GM19023 (cell line): Measurements from ENCODE around the gene TTC7B.

Experiments
- ATAC-seq: cut with Tn5 transposase; IDR thresholded peaks from one replicate; pipeline ENCODE4 v1.9.1; 2021; ENCODE audit warnings: mild to moderate bottlenecking, moderate library complexity; ENCODE audit not compliant: unreplicated experiment

TTC7B gene

DNA sequence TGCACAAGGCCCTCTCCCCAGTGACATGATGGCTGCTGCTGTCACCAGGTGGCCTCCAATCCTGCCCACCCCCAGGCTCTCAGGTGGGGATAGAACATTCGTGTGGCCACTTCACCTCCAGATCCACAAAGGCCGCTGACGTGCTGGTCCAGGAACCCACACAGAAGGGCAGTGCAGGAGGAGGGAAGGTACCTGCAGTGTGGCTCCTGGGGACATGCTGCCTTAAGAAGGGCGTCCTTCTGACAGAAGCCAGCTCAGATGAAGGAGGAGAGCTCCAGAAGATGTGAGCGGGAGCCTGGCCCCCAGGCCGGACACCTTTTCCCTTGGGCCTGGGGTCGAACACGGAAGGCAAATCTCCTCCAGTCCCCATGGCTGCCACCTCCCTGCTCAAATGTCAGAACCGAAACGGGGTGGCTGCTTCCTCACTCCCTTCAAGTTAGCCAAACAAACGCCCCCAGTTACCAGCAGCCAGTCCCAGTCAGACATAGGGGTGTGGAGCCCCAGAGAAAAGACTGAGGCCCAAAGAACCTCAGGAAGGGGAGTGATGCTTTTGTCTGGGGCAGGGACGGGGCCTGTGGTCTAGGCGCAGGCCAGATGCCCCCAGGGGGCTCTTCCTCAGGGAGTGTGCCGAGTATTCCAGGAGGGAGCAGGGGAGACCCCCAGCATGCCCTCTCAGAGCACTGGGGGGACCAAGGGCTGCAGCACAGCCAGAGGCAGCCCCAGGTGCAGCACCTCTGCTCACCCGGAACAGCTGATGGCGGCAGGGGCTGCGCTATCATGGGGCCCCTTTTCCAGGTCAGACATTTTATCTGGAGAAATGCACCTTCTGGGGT, 263.5 kb downstream of the TTC7B start:
- no peak for ATAC-seq

DNA sequence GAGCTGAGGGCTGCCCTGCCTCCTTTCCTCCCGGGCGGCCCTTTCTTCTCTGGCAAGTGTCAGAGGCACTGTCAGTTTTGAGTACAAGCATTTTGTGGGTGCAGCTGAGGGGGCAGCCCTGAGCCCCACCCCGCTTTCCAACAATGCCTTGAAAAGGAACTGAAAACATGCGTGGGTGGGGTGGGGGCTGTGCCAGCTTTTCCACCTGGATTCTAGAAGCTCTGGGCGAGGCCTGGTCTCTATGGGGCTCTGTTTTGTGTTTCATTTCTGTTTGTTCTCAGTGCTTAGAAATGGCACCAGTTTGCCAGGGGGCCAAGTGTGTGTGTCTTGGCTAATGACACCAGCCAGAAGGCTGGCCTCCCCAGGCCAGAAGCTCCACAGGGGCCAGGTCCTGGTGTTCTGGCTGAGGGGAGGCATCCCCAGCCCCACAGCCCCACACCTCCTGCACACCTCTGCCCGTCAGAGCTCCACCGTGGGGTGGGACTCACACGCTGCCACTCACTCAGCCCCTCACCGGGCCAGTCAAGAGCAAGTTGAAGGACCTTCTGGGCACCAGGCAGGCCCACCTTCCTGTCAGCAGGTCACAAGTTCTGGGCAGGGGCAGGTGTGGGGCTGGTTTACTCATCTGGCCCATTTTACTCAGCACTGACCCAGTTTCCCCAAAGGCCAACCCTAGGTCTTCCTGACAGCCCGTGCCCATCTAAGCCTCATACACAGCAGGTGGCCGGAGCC, 264.3 kb downstream of the TTC7B start:
- no peak for ATAC-seq

DNA sequence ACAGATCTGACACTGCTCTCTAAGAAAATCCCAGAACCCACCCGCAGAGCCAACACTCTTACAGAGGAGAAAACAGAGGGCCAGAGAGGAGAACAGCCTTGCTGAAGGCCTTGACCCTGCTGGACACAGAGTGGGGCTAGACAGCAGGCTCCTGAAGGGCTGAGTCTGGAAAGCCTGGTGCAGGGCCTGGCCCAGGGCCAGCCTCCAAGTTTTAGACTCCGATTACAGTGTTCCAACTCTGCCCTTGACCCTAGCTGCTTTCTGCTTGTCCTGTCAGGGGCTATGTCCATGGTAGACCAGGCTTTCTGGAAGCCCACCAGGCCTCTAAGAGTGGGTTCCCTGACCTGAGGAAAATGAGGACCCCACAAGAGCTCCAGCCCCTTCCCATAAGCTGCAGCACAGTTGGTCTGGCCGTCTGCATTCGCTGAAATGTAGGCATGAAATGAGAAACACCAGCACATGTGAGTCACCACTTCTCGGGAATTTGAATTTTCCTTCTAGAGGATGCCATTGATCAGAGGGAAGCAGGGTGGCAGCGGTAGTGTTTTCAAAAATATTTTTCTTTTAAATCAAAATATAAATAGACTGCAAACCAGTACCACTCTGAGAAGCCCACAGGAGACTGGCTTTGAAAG, 265.0 kb downstream of the TTC7B start:
- no peak for ATAC-seq

DNA sequence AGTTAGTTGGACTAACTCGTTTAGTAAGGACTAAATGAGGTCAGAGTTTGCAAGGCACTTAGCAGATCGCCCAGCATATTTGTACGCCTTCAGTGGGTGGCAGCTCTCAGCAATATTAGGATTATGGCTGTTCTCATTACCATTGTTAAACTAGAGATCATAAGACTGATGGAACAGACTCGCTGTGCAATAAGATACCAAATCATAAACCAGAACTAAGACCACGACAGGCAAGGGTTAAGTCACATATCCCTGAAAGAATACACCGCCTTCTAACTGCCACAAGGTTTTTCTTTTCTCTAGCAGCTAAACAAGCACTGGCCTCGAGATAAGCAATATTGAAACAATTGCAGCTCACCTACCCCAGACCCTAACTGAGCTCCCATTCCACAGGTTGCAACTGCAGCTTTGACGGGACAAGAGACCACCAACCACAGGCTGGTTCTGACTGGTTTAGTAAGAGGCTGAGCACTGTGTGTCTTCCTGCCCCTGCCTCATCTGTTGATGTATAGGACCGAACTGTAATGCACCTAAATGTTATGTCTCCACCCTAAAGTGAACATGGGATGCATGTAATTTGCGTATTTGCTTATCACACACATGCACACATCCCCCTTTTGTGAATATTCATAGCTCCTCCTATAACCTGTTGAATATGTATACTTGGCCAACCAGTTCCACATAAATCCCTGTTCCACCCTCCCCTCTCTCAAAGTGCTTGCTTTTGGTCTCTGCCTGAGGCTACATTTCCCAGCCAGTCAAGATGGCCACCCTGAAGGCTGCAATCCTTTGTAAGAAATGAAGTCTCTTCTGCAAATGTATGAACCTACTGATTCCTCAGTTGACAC, 266.2 kb downstream of the TTC7B start:
- ATAC-seq: no peak

DNA sequence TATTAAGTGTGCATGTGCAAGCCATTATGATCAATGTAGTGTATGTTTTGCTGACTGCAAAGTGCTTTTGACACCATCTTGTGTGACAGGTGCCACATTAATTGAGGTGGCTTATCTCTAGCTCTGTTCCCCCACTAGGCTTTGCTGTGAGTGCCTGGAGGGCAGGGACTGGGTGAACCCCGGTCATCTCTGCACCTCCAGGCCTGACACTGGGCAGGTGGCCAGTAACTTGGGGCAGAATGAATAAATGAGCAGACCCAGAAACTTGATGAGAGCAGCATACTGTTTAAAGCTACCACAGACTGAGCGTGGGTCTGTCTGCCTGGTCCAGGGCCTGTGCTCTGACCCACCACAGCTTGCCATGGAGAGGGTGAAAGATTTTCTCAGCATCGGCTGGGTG, 267.8 kb downstream of the TTC7B start:
- ATAC-seq: no peak

DNA sequence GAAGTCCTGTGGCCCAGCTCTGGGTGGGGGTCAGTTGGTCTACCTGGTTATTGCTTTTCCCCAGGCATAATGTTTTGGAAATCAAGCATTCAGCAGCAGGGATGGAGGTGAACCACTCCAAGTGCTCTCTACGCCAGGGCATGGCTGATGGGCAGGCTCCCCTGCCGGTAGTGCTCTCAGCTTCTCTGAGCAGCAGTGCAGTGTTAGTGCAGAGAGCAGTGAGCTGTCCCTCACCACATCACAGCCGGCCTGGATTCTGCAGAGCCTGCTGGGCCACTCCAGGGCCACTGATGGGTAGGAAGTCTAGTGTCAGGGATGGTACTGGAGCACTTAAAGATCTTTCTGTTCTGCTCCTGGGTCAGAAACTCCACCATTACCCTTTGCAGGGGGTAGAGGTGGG, 268.3 kb downstream of the TTC7B start:
- ATAC-seq: no peak

DNA sequence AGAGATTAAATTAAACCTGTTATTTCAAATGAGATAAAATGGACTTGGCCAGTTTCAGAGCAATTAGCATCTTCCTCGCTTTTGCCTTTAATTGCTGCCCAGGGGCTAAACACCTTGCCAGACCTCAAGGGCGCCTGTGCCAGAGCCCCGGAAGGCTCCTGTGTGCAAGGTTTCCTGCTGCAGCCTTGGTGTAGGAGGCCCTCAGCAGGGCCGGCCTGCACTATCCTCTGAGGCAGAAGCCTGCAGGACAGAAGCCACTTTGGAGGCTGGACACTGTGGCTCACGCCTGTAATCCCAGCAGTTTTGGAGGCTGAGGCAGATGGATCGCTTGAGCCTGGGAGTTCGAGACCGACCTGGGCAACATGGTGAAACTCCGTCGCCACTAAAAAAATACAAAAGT, 269.0 kb downstream of the TTC7B start:
- no peak for ATAC-seq

DNA sequence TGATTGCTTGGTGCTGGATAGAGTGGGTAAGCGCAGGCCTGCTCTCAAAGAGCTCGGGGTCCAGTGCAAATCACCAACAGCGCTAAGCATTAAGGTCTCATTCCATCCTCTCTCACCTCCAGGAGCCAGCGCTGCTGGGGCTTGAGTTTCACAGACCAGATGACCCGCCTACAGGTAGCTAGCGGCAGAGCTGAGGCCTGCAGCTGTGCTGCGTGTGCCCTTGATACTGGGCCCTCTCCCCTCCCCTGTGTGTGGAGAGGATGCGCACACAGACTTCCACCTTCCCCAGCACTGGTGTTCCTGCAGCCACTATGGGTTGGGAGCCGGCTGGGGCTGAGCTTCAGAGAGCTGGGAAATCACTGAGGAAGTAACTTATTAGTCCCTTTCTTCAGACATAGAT, 269.5 kb downstream of the TTC7B start:
- ATAC-seq: no peak

DNA sequence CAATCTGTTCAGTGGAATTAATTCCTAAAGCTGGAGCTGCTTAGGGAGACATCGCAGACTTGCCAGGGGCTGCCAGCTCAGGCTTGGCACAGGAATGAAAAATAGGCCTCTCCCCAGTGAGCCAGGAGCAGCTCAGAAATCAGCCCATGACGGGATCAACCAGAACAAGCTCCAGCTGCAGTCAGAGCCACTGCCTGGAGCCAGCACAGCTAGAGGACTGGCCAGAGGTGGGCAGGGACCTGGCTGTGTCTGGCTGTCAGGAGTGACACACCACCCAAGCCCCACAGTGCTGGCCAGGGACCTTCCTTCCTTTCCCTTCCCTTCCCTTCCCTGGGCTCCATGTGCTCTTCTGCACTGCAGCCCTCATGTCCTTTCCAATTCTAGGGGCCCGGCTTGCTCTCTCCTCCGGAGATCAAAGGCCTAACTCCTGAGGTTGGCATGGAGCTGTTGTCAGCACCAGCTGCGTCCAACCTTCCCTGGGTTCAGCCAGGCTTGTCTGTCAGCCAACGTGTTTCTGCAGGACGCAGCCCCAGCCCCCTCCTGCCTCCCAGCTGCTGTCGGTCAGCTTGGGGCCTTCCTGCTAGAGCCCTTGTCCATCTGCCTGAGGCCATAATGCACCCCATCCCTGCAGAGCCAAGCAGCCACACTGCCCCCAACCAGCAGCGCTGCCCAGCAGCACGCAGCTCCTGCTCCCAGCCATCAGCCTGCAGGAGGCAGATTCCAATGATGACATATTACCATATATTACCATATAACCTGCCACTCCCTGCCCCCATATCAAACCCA, 270.1 kb downstream of the TTC7B start:
- ATAC-seq: no peak

DNA sequence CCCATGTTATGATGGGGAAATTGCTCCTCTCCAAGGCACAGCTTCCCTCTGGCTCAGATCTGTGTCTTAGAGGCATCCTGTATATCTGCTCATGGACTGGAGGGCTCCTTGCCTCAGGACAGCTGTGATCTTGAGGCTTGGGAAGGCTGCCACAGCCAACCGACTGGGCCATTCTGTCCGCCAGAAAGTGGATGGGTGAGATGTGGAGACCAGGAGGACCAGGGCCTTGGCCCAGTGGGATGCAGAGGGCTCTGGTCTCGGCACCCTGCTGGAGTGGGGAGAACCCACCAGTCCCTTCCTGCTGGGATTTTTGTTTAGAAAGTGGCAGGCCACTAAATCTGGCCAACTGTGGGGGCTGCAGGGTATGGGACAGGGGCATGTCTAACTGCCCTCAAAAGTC, 270.8 kb downstream of the TTC7B start:
- no peak for ATAC-seq

DNA sequence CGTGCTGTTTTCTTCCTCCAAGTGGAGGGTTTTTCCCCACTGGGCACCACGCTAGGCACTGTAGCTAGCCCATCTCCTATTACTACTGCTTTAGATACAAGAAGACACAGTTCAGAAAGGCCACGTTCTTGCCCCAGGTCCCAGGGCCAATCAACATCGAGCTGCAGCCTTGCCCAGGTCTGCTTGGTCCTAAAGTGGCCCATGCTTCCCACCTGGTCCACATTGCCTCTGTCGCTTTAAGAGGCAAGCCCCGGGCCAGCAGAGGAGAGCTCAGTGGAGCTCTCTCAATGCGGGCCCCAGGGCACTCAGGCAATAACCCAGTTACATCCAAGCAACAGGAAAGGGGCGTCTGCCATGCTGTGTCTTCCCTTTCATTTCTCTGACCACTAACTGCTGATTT, 271.3 kb downstream of the TTC7B start:
- no peak for ATAC-seq

DNA sequence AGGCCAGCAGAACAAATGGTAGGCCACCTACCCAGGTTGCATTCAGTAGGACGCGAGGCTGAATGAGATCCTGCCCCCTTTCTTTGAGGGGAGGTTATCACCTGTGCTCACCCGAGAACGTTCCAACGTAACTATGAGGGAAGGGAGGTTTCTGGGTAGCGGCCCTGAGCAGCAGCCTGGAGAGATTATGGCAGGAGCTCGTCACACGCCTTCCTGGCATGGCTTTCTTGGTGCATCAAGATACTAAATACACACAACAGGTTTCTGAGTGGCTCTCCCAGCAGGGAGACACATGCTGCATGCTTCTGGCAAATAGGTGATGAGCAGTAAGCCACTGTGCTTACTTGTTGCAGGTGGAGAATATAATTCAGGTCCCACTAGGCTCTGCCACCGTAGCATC, 271.7 kb downstream of the TTC7B start:
- ATAC-seq: no peak

DNA sequence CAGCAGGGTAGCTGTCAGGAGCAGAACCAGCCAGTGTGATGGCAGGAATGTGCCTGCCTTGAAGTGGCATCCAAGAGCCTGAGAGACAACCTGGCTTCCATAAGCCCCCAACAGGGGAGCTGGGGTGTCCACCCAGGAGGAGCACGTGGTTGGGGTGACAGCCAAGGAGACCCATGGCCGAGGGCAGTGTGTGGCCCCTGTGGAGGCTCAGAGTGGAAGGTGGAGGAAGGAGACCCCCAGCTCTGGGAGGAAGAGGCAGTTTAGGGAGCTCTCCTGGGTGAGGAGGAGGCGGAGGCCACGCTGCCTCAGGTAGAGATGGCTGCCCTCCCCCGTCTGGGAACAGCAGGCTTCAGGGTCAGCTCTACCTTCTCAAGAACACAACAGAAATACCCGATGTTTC, 272.4 kb downstream of the TTC7B start:
- no peak for ATAC-seq

DNA sequence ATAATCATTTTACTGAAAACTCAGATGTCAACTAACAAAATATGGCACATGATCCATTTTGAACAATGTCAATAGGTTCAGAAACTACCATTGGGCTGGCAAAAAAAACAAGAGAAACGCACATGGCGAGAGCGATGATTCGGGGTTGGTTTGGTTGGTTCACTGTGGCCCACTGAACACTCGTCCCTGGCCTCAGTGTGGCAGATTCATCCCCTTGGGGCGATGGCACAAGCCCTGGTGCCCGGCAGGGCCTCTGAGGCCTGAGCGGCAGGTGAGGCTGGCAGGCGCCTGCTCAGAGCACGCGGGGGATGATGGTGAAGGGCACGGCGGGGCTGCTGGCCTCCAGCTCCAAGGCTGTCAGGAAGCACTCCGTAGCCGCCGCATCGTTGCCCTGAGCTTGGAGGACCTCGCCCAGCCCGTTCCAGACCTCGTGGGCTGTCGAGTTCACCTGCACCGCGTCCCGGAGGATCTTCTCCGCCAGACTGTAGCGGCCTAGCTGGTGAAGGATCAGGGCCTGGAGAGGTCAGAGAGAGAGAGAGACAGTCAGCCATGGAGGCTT, 275.1 kb downstream of the TTC7B start:
- ATAC-seq: no peak

DNA sequence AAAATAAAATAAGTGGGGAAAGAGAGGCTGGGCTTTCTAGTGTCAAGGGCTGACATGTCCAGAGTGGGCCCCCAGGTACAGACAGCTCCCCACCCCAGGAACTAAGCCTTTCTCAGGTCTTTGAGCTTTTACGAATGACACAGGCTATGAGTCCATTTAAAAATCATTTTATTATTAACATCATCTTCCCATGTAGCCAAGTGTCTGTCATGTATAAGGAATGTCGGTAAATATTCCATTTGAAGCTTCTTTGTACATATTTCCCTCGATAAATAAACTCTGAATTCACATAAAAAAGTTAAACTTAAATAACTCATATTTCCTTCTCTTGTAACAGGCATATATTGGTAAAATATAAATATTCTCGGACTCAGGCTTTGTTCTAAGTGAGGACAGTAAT, 275.8 kb downstream of the TTC7B start:
- ATAC-seq: no peak

DNA sequence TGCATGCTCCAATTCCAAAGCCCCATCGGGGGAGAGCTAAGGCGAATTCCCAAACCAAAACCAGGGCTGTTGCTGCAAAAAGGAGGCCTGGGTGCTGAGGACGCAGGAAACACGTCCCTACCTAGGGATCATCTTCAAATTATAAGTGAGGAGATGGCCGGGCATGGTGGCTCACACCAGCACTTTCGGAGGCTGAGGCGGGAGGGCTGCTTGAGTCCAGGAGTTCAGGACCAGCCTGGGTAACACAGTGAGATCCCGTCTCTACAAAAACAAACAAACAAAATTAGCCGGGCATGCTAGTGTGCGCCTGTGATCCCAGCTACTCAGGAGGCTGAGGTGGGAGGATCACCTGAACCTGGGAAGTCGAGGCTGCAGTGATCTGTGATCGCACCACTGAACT, 276.2 kb downstream of the TTC7B start:
- ATAC-seq: no peak

DNA sequence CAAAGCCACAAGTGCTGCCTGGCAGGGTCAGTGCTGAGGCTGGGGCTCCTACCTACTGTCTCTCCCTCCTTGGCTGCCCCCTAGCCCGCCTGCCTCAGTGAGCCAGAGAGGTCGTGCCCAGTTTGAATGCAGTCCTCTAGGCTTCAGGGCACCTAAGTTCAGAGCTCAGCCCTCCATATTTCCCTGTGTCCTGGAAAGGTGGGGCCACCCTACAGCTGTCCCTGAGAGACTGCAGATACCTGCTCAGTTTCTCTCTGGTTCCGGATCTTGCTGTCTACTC, 276.8 kb downstream of the TTC7B start:
- no peak for ATAC-seq

DNA sequence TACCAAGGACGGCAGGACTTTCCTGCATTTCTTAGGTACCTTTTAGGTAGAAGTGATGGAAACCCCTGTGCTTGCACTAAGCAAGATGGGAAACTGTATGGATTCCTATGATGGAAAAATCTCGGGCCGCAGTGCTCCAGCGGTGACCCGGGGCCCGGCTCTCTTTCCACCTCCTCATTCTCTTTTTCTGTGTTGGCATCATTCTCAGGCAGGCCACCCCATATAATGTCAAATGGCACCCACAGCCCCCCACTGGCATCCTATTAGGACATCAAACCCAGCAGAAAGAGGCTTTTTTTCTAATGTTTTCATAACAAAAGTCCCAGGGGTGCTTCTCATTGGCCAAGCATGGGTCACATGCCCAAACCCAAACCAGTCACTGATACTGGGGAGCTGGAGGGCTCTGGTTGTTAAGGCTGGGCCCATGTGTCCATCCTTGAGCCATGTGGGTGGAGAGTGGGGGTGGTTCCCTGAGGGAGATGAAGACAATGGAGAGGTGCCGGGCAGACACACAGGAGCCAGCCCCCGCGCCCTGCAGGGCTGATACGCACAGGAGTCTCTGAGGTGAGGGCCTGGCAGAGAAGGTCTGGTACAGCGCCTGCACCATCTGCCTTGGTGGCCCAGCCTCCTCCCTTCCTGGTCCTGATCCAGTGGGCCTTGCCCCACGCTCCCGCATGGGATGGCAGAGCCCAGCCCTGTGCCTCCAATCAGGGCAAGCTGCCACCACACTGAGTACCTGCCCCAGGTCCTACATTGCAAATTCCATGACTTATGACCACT, 277.3 kb downstream of the TTC7B start:
- no peak for ATAC-seq

DNA sequence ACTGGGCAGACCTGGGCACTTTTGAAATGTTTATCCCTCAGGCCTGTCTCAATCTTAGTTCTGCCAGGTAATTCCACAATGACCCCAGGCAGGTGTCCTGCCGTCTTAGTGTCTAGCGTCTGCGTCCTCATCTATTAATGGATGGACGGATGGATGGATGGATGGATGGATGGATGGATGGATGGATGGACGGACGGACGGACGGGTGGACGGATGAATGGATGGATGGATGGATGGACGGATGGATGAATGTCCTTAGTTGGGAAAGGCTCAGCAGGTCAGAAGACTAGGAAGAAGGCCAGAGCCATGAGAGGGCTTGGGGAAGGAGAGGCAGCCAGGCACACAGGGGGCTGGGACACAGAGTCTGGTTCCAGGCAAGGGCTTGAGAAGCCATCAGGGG, 278.1 kb downstream of the TTC7B start:
- no peak for ATAC-seq
